Ecto neural progenitor cell (in vitro differentiated cells): ENCODE data around the gene NDFIP1.
"Not testable (repeated sequence)": the region's sequence is repeated elsewhere in the genome, so short reads cannot be mapped to it uniquely, and the experiment has no call there.

Experiments
- DNase-seq: peaks from one replicate; pipeline ENCODE4 v3.0.0-alpha.2; 2018; ENCODE audit warnings: low spot score

NDFIP1 gene

GRCh38 chr5:142108432-142109330 lies at the start of gene NDFIP1:
Gene NDFIP1 (plus strand): TSS chr5:142108779. CDS start chr5:142108975, 196 bp downstream.
- DNase-seq: peak; percentile 91

GRCh38 chr5:142059304-142059940 lies 49.2 kb upstream of the NDFIP1 start:
- DNase-seq: no peak

GRCh38 chr5:142063376-142063775 lies 45.2 kb upstream of the NDFIP1 start:
- DNase-seq: no peak

GRCh38 chr5:142063878-142064331 lies 44.7 kb upstream of the NDFIP1 start:
- peak; percentile 79 for DNase-seq

GRCh38 chr5:142065273-142065672 lies 43.3 kb upstream of the NDFIP1 start:
- DNase-seq: peak; percentile 53

- DNase-seq: no peak
Measured at GRCh38 chr5:142069606-142070399, 38.8 kb upstream of the NDFIP1 start.

- no peak for DNase-seq
Measured at GRCh38 chr5:142070734-142071133, 37.8 kb upstream of the NDFIP1 start.

GRCh38 chr5:142072488-142072887 lies 36.1 kb upstream of the NDFIP1 start:
- no peak for DNase-seq

GRCh38 chr5:142073362-142073988 lies 35.1 kb upstream of the NDFIP1 start:
- no peak for DNase-seq

- no peak for DNase-seq
Measured at GRCh38 chr5:142074006-142074405, 34.6 kb upstream of the NDFIP1 start.

GRCh38 chr5:142078221-142078620 lies 30.4 kb upstream of the NDFIP1 start:
- DNase-seq: no peak

GRCh38 chr5:142078706-142079105 lies 29.9 kb upstream of the NDFIP1 start:
- no peak for DNase-seq

GRCh38 chr5:142079306-142079721 lies 29.3 kb upstream of the NDFIP1 start:
- DNase-seq: no peak

GRCh38 chr5:142080248-142080647 lies 28.3 kb upstream of the NDFIP1 start:
- no peak for DNase-seq

GRCh38 chr5:142082182-142082781 lies 26.3 kb upstream of the NDFIP1 start:
- no peak for DNase-seq

GRCh38 chr5:142086229-142086628 lies 22.4 kb upstream of the NDFIP1 start:
- no peak for DNase-seq

GRCh38 chr5:142086679-142087078 lies 21.9 kb upstream of the NDFIP1 start:
- no peak for DNase-seq

GRCh38 chr5:142087920-142088679 lies 20.5 kb upstream of the NDFIP1 start:
- no peak for DNase-seq

- not testable (repeated sequence) for DNase-seq
Measured at GRCh38 chr5:142088855-142089479, 19.6 kb upstream of the NDFIP1 start.

- DNase-seq: no peak
Measured at GRCh38 chr5:142091012-142091411, 17.6 kb upstream of the NDFIP1 start.
